HG02884 (cell line): ENCODE data around the gene GJA10.
"Not testable (repeated sequence)": the region's sequence is repeated elsewhere in the genome, so short reads cannot be mapped to it uniquely, and the experiment has no call there.

Experiments
- ATAC-seq: cut with Tn5 transposase; IDR thresholded peaks from one replicate; pipeline ENCODE4 v1.9.1; 2021; ENCODE audit warnings: mild to moderate bottlenecking, moderate library complexity; ENCODE audit not compliant: unreplicated experiment

Gene GJA10

GRCh38 chr6:89894169-89894568, at the start of gene GJA10:
Gene GJA10, plus strand, starts transcription at chr6:89894469. Its CDS starts 0 bp downstream, at chr6:89894469.
- no peak for ATAC-seq

- ATAC-seq = not testable (repeated sequence)
These were observed 46.8 kb upstream of the GJA10 start for GRCh38 chr6:89847513-89847912.

- ATAC-seq = no peak
These were observed 41.2 kb upstream of the GJA10 start for GRCh38 chr6:89853068-89853467.

GRCh38 chr6:89858041-89858440, 36.2 kb upstream of the GJA10 start:
- ATAC-seq = no peak

GRCh38 chr6:89859744-89860143, 34.5 kb upstream of the GJA10 start:
- ATAC-seq = peak; percentile 45

GRCh38 chr6:89862273-89862672, 32.0 kb upstream of the GJA10 start:
- ATAC-seq = peak; percentile 72

- ATAC-seq = peak; percentile 16
These were observed 31.6 kb upstream of the GJA10 start for GRCh38 chr6:89862698-89863097.

GRCh38 chr6:89866024-89866678, 28.1 kb upstream of the GJA10 start:
- no peak for ATAC-seq

GRCh38 chr6:89873721-89874120, 20.5 kb upstream of the GJA10 start:
- ATAC-seq = no peak

GRCh38 chr6:89874438-89874837, 19.8 kb upstream of the GJA10 start:
- ATAC-seq = no peak

GRCh38 chr6:89886378-89887120, 7.7 kb upstream of the GJA10 start:
- ATAC-seq = no peak

GRCh38 chr6:89887452-89888137, 6.7 kb upstream of the GJA10 start:
- no peak for ATAC-seq

GRCh38 chr6:89888138-89888514, 6.1 kb upstream of the GJA10 start:
- ATAC-seq = no peak

GRCh38 chr6:89888871-89889270, 5.4 kb upstream of the GJA10 start:
- no peak for ATAC-seq

- not testable (repeated sequence) for ATAC-seq
These were observed 3.3 kb upstream of the GJA10 start for GRCh38 chr6:89890845-89891528.

- ATAC-seq = not testable (repeated sequence)
These were observed 1.7 kb upstream of the GJA10 start for GRCh38 chr6:89892577-89892976.

GRCh38 chr6:89895276-89895874, 1.1 kb downstream of the GJA10 start:
- no peak for ATAC-seq

- ATAC-seq = not testable (repeated sequence)
These were observed 16.0 kb downstream of the GJA10 start for GRCh38 chr6:89910001-89910901.

GRCh38 chr6:89910902-89911240, 16.6 kb downstream of the GJA10 start:
- ATAC-seq = no peak
